HepG2 (cell line): ENCODE data around the gene VPS11. TPM values are rescaled to one million over a fixed set of nuclear protein-coding genes. Genes with fewer than 3 reads are reported as not detected.

Experiments
- CBX5 ChIP-seq: sonication (generic); formaldehyde crosslinking; IDR thresholded peaks from 2 replicates; pipeline ENCODE4 v1.4.0; 2020; ENCODE audit warnings: missing genetic modification reagents, borderline replicate concordance
- JARID2 ChIP-seq: sonication (generic); formaldehyde crosslinking; IDR thresholded peaks from 2 replicates; pipeline ENCODE4 v1.8.1; 2023; ENCODE audit warnings: missing genetic modification reagents, inconsistent platforms; ENCODE audit not compliant: insufficient replicate concordance
- KAT8 ChIP-seq: IDR thresholded peaks from 2 replicates; pipeline ENCODE4 v1.6.1; 2016; ENCODE audit warnings: missing genetic modification reagents, missing compliant biosample characterization
- KMT2B ChIP-seq: IDR thresholded peaks from 2 replicates; pipeline ENCODE4 v1.6.1; 2016; ENCODE audit warnings: missing genetic modification reagents, missing compliant biosample characterization
- ONECUT2 ChIP-seq: sonication (generic); formaldehyde crosslinking; IDR thresholded peaks from 2 replicates; pipeline ENCODE4 v1.4.0; 2020; ENCODE audit warnings: missing genetic modification reagents
- RNF219 ChIP-seq: sonication (generic); formaldehyde crosslinking; IDR thresholded peaks from 2 replicates; pipeline ENCODE4 v1.5.0; 2020; ENCODE audit warnings: mild to moderate bottlenecking, missing genetic modification reagents
- RXRA ChIP-seq: sonication (generic); formaldehyde crosslinking; IDR thresholded peaks from 2 replicates; pipeline ENCODE4 v1.5.1; 2020; ENCODE audit warnings: missing genetic modification reagents
- SMARCE1 ChIP-seq: fragments of 450-650 bp; IDR thresholded peaks from 2 replicates; pipeline ENCODE4 v1.6.1; 2017; ENCODE audit warnings: borderline replicate concordance
- SOX5 ChIP-seq: IDR thresholded peaks from 2 replicates; pipeline ENCODE4 v1.6.1; 2016; ENCODE audit warnings: borderline replicate concordance
- SP4 ChIP-seq: sonication (generic); formaldehyde crosslinking; IDR thresholded peaks from 2 replicates; pipeline ENCODE4 v1.8.1; 2023; ENCODE audit warnings: mild to moderate bottlenecking, missing genetic modification reagents
- TGIF2 ChIP-seq: IDR thresholded peaks from 2 replicates; pipeline ENCODE4 v1.6.1; 2016; ENCODE audit warnings: control low read depth, missing compliant biosample characterization
- ZFYVE20 ChIP-seq: sonication (generic); formaldehyde crosslinking; IDR thresholded peaks from 2 replicates; pipeline ENCODE4 v1.8.0; 2023; ENCODE audit warnings: low read depth, mild to moderate bottlenecking, moderate library complexity, missing genetic modification reagents, borderline replicate concordance
- ZNF282 ChIP-seq: fragments of 450-650 bp; IDR thresholded peaks from 2 replicates; pipeline ENCODE4 v1.6.1; 2018; ENCODE audit not compliant: partially characterized antibody
- ZNF33B ChIP-seq: sonication (generic); formaldehyde crosslinking; IDR thresholded peaks from 2 replicates; pipeline ENCODE4 v1.5.1; 2020; ENCODE audit warnings: mild to moderate bottlenecking, missing genetic modification reagents
- ZNF367 ChIP-seq: sonication (generic); formaldehyde crosslinking; IDR thresholded peaks from 2 replicates; pipeline ENCODE4 v1.4.0; 2020; ENCODE audit warnings: missing genetic modification reagents, borderline replicate concordance
- ZNF407 ChIP-seq: sonication (generic); formaldehyde crosslinking; IDR thresholded peaks from one replicate; pipeline ENCODE4 v1.5.1; 2020; ENCODE audit warnings: mild to moderate bottlenecking, missing genetic modification reagents; ENCODE audit errors: not compliant biosample characterization
- ZNF468 ChIP-seq: sonication (generic); formaldehyde crosslinking; IDR thresholded peaks from 2 replicates; pipeline ENCODE4 v1.8.0; 2022; ENCODE audit warnings: mild to moderate bottlenecking, moderate library complexity, missing genetic modification reagents
- ZNF569 ChIP-seq: sonication (generic); formaldehyde crosslinking; IDR thresholded peaks from 2 replicates; pipeline ENCODE4 v1.5.0; 2020; ENCODE audit warnings: mild to moderate bottlenecking, missing genetic modification reagents, moderate library complexity, borderline replicate concordance
- ZNF761 ChIP-seq: sonication (generic); formaldehyde crosslinking; conservative IDR thresholded peaks from 2 replicates; pipeline ENCODE4 v1.4.0; 2020; ENCODE audit warnings: mild to moderate bottlenecking, missing genetic modification reagents
- ZSCAN30 ChIP-seq: sonication (generic); formaldehyde crosslinking; IDR thresholded peaks from 2 replicates; pipeline ENCODE4 v1.5.0; 2020; ENCODE audit warnings: mild to moderate bottlenecking, missing genetic modification reagents
- polyA plus RNA-seq, 8 experiments: library from polyadenylated mRNA; depleted of rRNA in 3 of 8; stranded (reverse) in 7 of 8; unstranded in 1 of 8; fragments of >200 nt; fragmentation: Illumina TruSeq in 4 of 8; extraction: Trizol in 4 of 8; gene quantifications; 2 replicates each; pipeline versions ENCODE4 v1.2.1 to v1.2.3, GENCODE V29; 2011 to 2016; ENCODE audit warnings: low read depth in 4 of 8, missing spikeins in 1 of 8, mixed read lengths in 1 of 8; ENCODE audit not compliant: insufficient read depth in 1 of 8
- total RNA-seq, 5 experiments: library from RNA; depleted of rRNA; stranded (reverse); fragments of >200 nt; fragmentation: Illumina TruSeq; extraction: Trizol; gene quantifications; 2 replicates each; pipeline ENCODE4 v1.2.3, GENCODE V29; 2016; ENCODE audit warnings: low read depth in 1 of 5

The VPS11 gene
- total and polyA plus RNA-seq, 2 of the 13 experiments (the other 11 are each of a cell fraction or from before 2014, with no cell fraction given), result 13.7 to 21.6 TPM

- TF ChIP-seq CBX5 (CRISPR knock-in tag) (peak; percentile 49; the same call in 1 of the 2 replicates), KMT2B (CRISPR knock-in tag) (peak; percentile 86; the same call in 1 of the 2 replicates), ZNF468 (CRISPR knock-in tag) (no peak), JARID2 (CRISPR knock-in tag) (no peak), ZNF367 (CRISPR knock-in tag) (no peak), ZNF282 (no peak), ZNF407 (CRISPR knock-in tag) (peak; percentile 28), ZNF761 (CRISPR knock-in tag) (0 out of 2 replicates have a peak, but pooled peaks have one; percentile 53), RXRA (CRISPR knock-in tag) (0 out of 2 replicates have a peak, but pooled peaks have one; percentile 37), SOX5 (CRISPR knock-in tag) (peak; percentile 15; the same call in 1 of the 2 replicates), ZNF33B (0 out of 2 replicates have a peak, but pooled peaks have one; percentile 70), ZNF569 (CRISPR knock-in tag) (no peak), ONECUT2 (CRISPR knock-in tag) (no peak; the same call in 1 of the 2 replicates), ZSCAN30 (no peak), SMARCE1 (no peak), ZFYVE20 (CRISPR knock-in tag) (no peak), SP4 (CRISPR knock-in tag) (peak; percentile 90), RNF219 (no peak), TGIF2 (CRISPR knock-in tag) (no peak), KAT8 (CRISPR knock-in tag) (peak; percentile 97)
These were observed 49.3 kb upstream of the VPS11 start, which contains the start of the genes RPS25 and TRAPPC4 (continued) for GRCh38 chr11:119018074-119018938.
